ENCODE results near the gene ST3GAL3.
"Not testable (repeated sequence)": the region's sequence is repeated elsewhere in the genome, so short reads cannot be mapped to it uniquely, and the experiment has no call there.

ST3GAL3 gene

DNA sequence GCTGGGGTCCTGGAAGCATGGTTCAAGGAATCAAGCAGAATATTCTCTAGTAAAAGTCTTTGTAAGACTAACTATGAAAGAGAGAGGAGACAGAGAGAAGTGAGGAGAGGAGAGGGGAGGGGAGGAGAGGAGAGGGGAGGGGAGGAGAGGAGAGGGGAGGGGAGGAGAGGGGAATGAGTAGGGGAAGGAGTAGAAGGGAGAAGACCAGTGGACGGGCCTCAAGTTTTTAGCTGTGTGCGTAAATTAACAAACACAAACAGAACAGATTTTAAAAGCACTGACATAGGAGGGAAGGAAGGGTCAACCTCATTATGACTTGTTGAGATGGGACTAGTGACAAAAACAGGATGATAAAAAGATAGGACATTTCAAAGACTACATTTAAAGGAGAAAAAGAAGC lies 62.8 kb downstream of the ST3GAL3 start:
- POLR2A ChIA-PET = interaction anchor here (0.7 to 1.3 kb wide), 2 partner anchors 65 to 164 kb away, joined by 4 read pairs; no protein-coding TSS in a partner anchor
- TF ChIP-seq BHLHE40 (IDR thresholded peaks at IDR 0.05; ENCODE audit: borderline replicate concordance) (no peak), FOXK2 (IDR thresholded peaks at IDR 0.05) (no peak), ELF4 (IDR thresholded peaks at IDR 0.05) (no peak), HDGF (IDR thresholded peaks at IDR 0.05; ENCODE audit: borderline replicate concordance) (no peak), ARNT (IDR thresholded peaks at IDR 0.05) (no peak), SUZ12 (IDR thresholded peaks at IDR 0.05) (no peak), ZNF384 (IDR thresholded peaks at IDR 0.05) (no peak), LEF1 (IDR thresholded peaks at IDR 0.05; ENCODE audit: borderline replicate concordance) (no peak), CTBP1 (IDR thresholded peaks at IDR 0.05; ENCODE audit: borderline replicate concordance) (no peak), L3MBTL2 (conservative IDR thresholded peaks at IDR 0.05) (no peak), TARDBP (IDR thresholded peaks at IDR 0.05) (no peak), NFRKB (IDR thresholded peaks at IDR 0.05) (no peak), FOXA1 (IDR thresholded peaks at IDR 0.05) (no peak), FOXM1 (IDR thresholded peaks at IDR 0.05; ENCODE audit: borderline replicate concordance) (no peak), SP1 (IDR thresholded peaks at IDR 0.05) (no peak)
- TF ChIP-seq, protein P1, sequence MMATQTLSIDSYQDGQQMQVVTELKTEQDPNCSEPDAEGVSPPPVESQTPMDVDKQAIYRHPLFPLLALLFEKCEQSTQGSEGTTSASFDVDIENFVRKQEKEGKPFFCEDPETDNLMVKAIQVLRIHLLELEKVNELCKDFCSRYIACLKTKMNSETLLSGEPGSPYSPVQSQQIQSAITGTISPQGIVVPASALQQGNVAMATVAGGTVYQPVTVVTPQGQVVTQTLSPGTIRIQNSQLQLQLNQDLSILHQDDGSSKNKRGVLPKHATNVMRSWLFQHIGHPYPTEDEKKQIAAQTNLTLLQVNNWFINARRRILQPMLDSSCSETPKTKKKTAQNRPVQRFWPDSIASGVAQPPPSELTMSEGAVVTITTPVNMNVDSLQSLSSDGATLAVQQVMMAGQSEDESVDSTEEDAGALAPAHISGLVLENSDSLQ (IDR thresholded peaks at IDR 0.05) = no peak
- CTCF ChIA-PET = interaction anchor here (1.0 kb wide), 1 partner anchor 165 kb away, joined by 4 read pairs; no protein-coding TSS in a partner anchor
- no peak for DNase-seq (ENCODE audit: extremely low spot score)

- POLR2A ChIA-PET = no interaction called here
- no peak for TF ChIP-seq FOXA1 (IDR thresholded peaks at IDR 0.05)
- no peak for TF ChIP-seq ZNF384 (IDR thresholded peaks at IDR 0.05)
- no peak for TF ChIP-seq NFRKB (IDR thresholded peaks at IDR 0.05)
- no peak for TF ChIP-seq FOXM1 (IDR thresholded peaks at IDR 0.05; ENCODE audit: borderline replicate concordance)
- no peak for TF ChIP-seq CTBP1 (IDR thresholded peaks at IDR 0.05; ENCODE audit: borderline replicate concordance)
- TF ChIP-seq L3MBTL2 (conservative IDR thresholded peaks at IDR 0.05) = no peak
- TF ChIP-seq FOXK2 (IDR thresholded peaks at IDR 0.05) = no peak
- no peak for TF ChIP-seq LEF1 (IDR thresholded peaks at IDR 0.05; ENCODE audit: borderline replicate concordance)
- TF ChIP-seq ELF4 (IDR thresholded peaks at IDR 0.05) = no peak
- TF ChIP-seq BHLHE40 (IDR thresholded peaks at IDR 0.05; ENCODE audit: borderline replicate concordance) = no peak
- TF ChIP-seq HDGF (IDR thresholded peaks at IDR 0.05; ENCODE audit: borderline replicate concordance) = no peak
- TF ChIP-seq SP1 (IDR thresholded peaks at IDR 0.05) = no peak
- TF ChIP-seq SUZ12 (IDR thresholded peaks at IDR 0.05) = no peak
- TF ChIP-seq TARDBP (IDR thresholded peaks at IDR 0.05) = no peak
- no peak for TF ChIP-seq ARNT (IDR thresholded peaks at IDR 0.05)
- TF ChIP-seq, protein P1 (IDR thresholded peaks at IDR 0.05) = no peak
- no peak for DNase-seq (ENCODE audit: extremely low spot score)
- CTCF ChIA-PET = no interaction called here
Measured at GRCh38 chr1:43772978-43773377, 65.6 kb downstream of the ST3GAL3 start.

GRCh38 chr1:43773821-43774220 lies 66.5 kb downstream of the ST3GAL3 start:
- ChIA-PET POLR2A (no interaction called here), CTCF (no interaction called here)
- DNase-seq (ENCODE audit: extremely low spot score) = no peak
- TF ChIP-seq HDGF (IDR thresholded peaks at IDR 0.05; ENCODE audit: borderline replicate concordance) (no peak), TARDBP (IDR thresholded peaks at IDR 0.05) (no peak), FOXK2 (IDR thresholded peaks at IDR 0.05) (no peak), L3MBTL2 (conservative IDR thresholded peaks at IDR 0.05) (no peak), ELF4 (IDR thresholded peaks at IDR 0.05) (no peak)
- TF ChIP-seq, protein P1 (IDR thresholded peaks at IDR 0.05) = no peak

DNA sequence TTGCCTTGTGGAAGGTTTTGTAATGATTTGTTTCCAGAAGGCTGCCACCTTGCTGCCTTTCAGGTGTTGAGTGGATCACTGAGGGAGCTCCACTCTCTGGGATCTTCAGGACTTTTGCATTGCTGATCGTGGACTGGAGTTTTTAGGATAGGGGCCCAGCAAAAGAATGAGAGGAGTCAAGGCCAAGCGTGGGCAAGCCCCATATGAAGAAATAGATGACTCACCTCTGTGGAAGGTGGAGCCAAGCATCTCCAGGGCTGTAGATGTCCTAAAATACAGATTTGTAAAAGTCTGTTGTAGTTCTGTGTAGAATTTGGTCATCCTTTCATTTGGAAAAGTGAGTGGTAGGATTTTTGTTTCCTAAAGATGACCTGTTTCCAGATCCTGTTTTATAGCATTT lies 67.0 kb downstream of the ST3GAL3 start:
- POLR2A ChIA-PET = interaction anchor here (0.6 kb wide), 1 partner anchor 124 kb away, joined by 3 read pairs; the partner anchor contains the start of gene KDM4A
- CTCF ChIA-PET = interaction anchor here (0.6 kb wide), 1 partner anchor 458 kb away, joined by 3 read pairs; no protein-coding TSS in a partner anchor
- TF ChIP-seq CTBP1 (IDR thresholded peaks at IDR 0.05; ENCODE audit: borderline replicate concordance) (no peak), TARDBP (IDR thresholded peaks at IDR 0.05) (no peak), NFRKB (IDR thresholded peaks at IDR 0.05) (no peak), L3MBTL2 (conservative IDR thresholded peaks at IDR 0.05) (no peak), BHLHE40 (IDR thresholded peaks at IDR 0.05; ENCODE audit: borderline replicate concordance) (no peak), ELF4 (IDR thresholded peaks at IDR 0.05) (no peak), ZNF384 (IDR thresholded peaks at IDR 0.05) (no peak), LEF1 (IDR thresholded peaks at IDR 0.05; ENCODE audit: borderline replicate concordance) (no peak), FOXM1 (IDR thresholded peaks at IDR 0.05; ENCODE audit: borderline replicate concordance) (no peak), HDGF (IDR thresholded peaks at IDR 0.05; ENCODE audit: borderline replicate concordance) (no peak), SP1 (IDR thresholded peaks at IDR 0.05) (no peak), ARNT (IDR thresholded peaks at IDR 0.05) (no peak), SUZ12 (IDR thresholded peaks at IDR 0.05) (no peak)
- TF ChIP-seq, protein P1 (IDR thresholded peaks at IDR 0.05) = no peak
- DNase-seq (ENCODE audit: extremely low spot score) = no peak

GRCh38 chr1:43776043-43776761 lies 68.9 kb downstream of the ST3GAL3 start:
- ChIA-PET POLR2A (no interaction called here), CTCF (no interaction called here)
- DNase-seq (ENCODE audit: extremely low spot score) = no peak
- TF ChIP-seq CTBP1 (IDR thresholded peaks at IDR 0.05; ENCODE audit: borderline replicate concordance) (no peak), L3MBTL2 (conservative IDR thresholded peaks at IDR 0.05) (no peak), ELF4 (IDR thresholded peaks at IDR 0.05) (no peak), NFRKB (IDR thresholded peaks at IDR 0.05) (no peak), LEF1 (IDR thresholded peaks at IDR 0.05; ENCODE audit: borderline replicate concordance) (no peak), ARNT (IDR thresholded peaks at IDR 0.05) (no peak), FOXK2 (IDR thresholded peaks at IDR 0.05) (no peak), FOXA1 (IDR thresholded peaks at IDR 0.05) (no peak), TARDBP (IDR thresholded peaks at IDR 0.05) (no peak), SP1 (IDR thresholded peaks at IDR 0.05) (no peak), ZNF384 (IDR thresholded peaks at IDR 0.05) (no peak)
- TF ChIP-seq, protein P1 (IDR thresholded peaks at IDR 0.05) = no peak

DNA sequence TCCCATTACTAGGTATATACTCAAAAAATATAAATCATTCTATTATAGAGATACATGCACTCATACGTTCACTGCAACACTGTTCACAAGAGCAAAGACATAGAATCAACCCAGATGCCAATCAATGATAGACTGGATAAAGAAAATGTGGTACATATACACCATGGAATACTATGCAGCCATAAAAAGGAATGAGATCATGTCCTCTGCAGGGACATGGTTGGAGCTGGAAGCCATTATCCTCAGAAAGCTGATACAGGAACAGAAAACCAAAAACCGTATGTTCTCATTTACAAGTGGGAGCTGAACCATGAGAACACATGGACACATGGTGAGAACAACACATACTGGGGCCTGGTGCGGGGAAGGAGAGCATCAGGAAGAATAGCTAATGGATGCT lies 70.6 kb downstream of the ST3GAL3 start:
- DNase-seq (ENCODE audit: extremely low spot score); POLR2A ChIA-PET; CTCF ChIA-PET: not testable (repeated sequence)
